Cardiac fibroblast (primary cell): ENCODE measurements around the gene CCNG1.
"Not testable (repeated sequence)": the region's sequence is repeated elsewhere in the genome, so short reads cannot be mapped to it uniquely, and the experiment has no call there.

ENCODE experiments used
- DNase-seq, 2 donors: peaks; one replicate each; pipeline versions ENCODE4 v3.0.0 to v3.0.0-alpha.2; 2010; ENCODE audit warnings: low read depth in 2 of 2
- H3K4me3 ChIP-seq, 2 donors: replicated peaks in 1 of 2; 1 replicate in 1 of 2; 2 replicates in 1 of 2; pipeline ENCODE4 v1.5.1; 2011; ENCODE audit warnings: low read depth in 2 of 2, low read length in 2 of 2, mild to moderate bottlenecking in 2 of 2, moderate library complexity in 1 of 2
- CTCF ChIP-seq: IDR thresholded peaks from one replicate; pipeline ENCODE4 v1.5.1; 2011; ENCODE audit warnings: low read depth, mild to moderate bottlenecking, low read length, inconsistent platforms

CCNG1 gene

GRCh38 chr5:163404364-163405173 lies 32.8 kb upstream of the CCNG1 start:
- DNase-seq = no peak
- no peak for TF ChIP-seq CTCF
- no peak overlapping the region for H3K4me3 ChIP-seq

GRCh38 chr5:163407034-163407655 lies 30.2 kb upstream of the CCNG1 start:
- peak; percentile 21 to 44 for DNase-seq
- H3K4me3 ChIP-seq = no peak overlapping the region
- no peak for TF ChIP-seq CTCF

GRCh38 chr5:163408311-163408923 lies 29.0 kb upstream of the CCNG1 start:
- peak; percentile 76 for TF ChIP-seq CTCF

GRCh38 chr5:163409384-163409783 lies 28.0 kb upstream of the CCNG1 start:
- no peak for TF ChIP-seq CTCF
- DNase-seq = no peak

More at GRCh38 chr5:163408311-163408923, 29.0 kb upstream of the CCNG1 start:
- DNase-seq = peak; percentile 79 to 88
- H3K4me3 ChIP-seq = no peak overlapping the region

GRCh38 chr5:163410505-163410904 lies 26.9 kb upstream of the CCNG1 start:
- no peak for TF ChIP-seq CTCF

More at GRCh38 chr5:163409384-163409783, 28.0 kb upstream of the CCNG1 start:
- H3K4me3 ChIP-seq = no peak overlapping the region

GRCh38 chr5:163415673-163416072 lies 21.7 kb upstream of the CCNG1 start:
- not testable (repeated sequence) for H3K4me3 ChIP-seq, DNase-seq

More at GRCh38 chr5:163410505-163410904, 26.9 kb upstream of the CCNG1 start:
- DNase-seq = no peak
- no peak overlapping the region for H3K4me3 ChIP-seq

- H3K4me3 ChIP-seq = no peak overlapping the region
- DNase-seq = no peak
- TF ChIP-seq CTCF = no peak
These were observed 12.6 kb upstream of the CCNG1 start for GRCh38 chr5:163424836-163425235.

GRCh38 chr5:163426128-163426527 lies 11.3 kb upstream of the CCNG1 start:
- not testable (repeated sequence) for H3K4me3 ChIP-seq, DNase-seq
